ENCODE measurements around the gene IL31RA.

IL31RA gene

DNA sequence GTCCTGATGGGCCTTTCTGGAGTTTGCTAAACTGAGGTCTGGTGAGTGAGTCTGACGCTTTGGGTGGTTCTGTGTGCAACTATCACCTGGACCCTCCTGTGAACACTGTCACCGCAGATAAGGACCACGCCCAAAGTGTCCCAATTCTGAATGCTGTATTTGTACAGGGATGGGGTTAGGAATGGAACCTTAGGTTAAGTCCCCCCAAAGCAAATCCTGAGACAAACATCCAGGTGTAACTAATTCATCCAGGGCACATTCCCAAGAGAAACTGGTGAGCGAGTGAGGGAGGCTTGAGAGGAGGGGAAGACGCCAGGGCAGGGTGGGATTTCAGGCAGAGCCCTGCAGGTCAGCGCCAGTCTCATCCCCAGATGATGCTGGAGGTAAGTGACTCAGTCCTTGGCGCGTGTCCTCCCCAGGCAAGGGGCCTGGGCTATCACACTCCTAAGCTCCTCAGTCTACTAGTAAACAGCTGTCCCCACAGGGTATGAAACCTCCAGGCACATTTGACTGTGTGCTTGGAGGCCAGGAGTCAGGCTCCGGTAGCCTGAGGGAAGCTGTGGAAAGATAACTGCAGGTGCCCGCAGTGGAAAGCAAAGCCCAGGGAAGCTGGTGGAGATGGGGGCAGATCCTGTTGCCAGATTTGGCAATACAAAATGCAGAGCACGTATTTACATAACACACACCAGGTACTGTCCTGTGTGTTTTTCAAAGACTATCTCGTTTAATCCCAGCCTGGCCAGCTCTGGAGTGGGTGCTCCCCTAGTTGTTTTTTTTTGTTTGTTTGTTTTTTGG lies 76.9 kb downstream of the IL31RA start:
- Histone ChIP-seq H3K27ac (ENCODE audit: low read depth, low read length) (no peak overlapping the region), H3K4me3 (ENCODE audit: insufficient read depth, low read length, poor library complexity, severe bottlenecking) (no peak overlapping the region), H3K79me2 (ENCODE audit: insufficient read depth, low read length) (no peaks in the 10 kb centered on the region), H3K4me2 (ENCODE audit: low read depth, low read length, poor library complexity, severe bottlenecking) (no peak overlapping the region), H3K27me3 (ENCODE audit: low read length) (no peaks in the 10 kb centered on the region), H3F3A (ENCODE audit: insufficient read depth) (no peaks in the 10 kb centered on the region), H3K9me3 (ENCODE audit: insufficient read depth, low read length) (no peaks in the 10 kb centered on the region), H2AFZ (ENCODE audit: low read depth, low read length, severe bottlenecking) (no peak overlapping the region), H3K9me2 (replicated peaks; ENCODE audit: insufficient read depth, low read length) (no peaks in the 10 kb centered on the region), H4K20me1 (ENCODE audit: low read depth, low read length) (no peaks in the 10 kb centered on the region), H3K36me3 (ENCODE audit: low read length) (no peaks in the 10 kb centered on the region), H3K9ac (ENCODE audit: low read length) (no peak overlapping the region)
- no peak for TF ChIP-seq EZH2phosphoT487 (conservative IDR thresholded peaks at IDR 0.05; ENCODE audit: low read length)
- TF ChIP-seq CTCF (IDR thresholded peaks at IDR 0.05; ENCODE audit: insufficient read depth, low read length, poor library complexity, severe bottlenecking), result no peak

DNA sequence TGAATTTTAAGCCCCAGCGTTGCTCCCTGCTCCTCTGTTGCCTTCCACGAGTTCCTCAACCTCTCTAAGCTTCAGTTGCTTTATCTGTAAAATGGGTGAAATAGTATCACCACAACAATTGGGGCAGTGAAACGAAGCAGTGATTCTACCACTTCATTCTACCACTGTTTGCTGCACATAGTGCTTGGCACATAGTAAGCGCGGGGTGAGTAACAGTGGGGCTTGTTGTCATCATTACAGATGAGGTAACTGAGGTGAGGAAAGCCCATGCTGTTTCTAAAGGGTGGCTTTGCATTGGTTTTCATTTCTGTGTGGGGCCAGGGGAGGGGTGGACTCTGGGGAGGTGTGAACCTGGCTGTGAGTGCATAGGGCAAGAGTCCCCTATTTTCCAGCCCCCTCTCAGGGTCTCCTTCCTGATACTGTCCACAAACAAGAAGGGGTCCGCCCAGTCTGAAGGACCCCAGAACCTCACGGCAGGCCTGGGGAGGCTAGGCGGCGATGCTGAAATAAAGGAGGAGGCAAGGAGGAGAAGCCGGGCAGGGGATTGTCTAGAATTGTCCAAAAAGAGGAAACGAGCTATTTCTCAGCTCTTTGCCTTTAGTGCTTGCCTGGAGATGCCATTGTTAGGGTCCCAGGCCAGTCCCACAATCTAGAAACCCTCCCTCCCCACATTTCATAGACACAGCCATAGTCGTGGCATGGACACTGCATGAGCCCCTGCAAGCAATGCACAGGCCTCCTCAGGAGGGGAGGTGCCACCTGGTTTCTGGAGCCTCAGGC lies 78.1 kb downstream of the IL31RA start:
- TF ChIP-seq EZH2phosphoT487 (conservative IDR thresholded peaks at IDR 0.05; ENCODE audit: low read length), result no peak
- TF ChIP-seq CTCF (IDR thresholded peaks at IDR 0.05; ENCODE audit: insufficient read depth, low read length, poor library complexity, severe bottlenecking), result no peak
- no peak overlapping the region for H3K9ac ChIP-seq (ENCODE audit: low read length)
- H3F3A ChIP-seq (ENCODE audit: insufficient read depth), result no peaks in the 10 kb centered on the region
- H3K4me3 ChIP-seq (ENCODE audit: insufficient read depth, low read length, poor library complexity, severe bottlenecking), result no peak overlapping the region
- no peaks in the 10 kb centered on the region for H3K79me2 ChIP-seq (ENCODE audit: insufficient read depth, low read length)
- H3K9me3 ChIP-seq (ENCODE audit: insufficient read depth, low read length), result no peaks in the 10 kb centered on the region
- H3K27me3 ChIP-seq (ENCODE audit: low read length), result no peaks in the 10 kb centered on the region
- H2AFZ ChIP-seq (ENCODE audit: low read depth, low read length, severe bottlenecking), result no peak overlapping the region
- H3K9me2 ChIP-seq (replicated peaks; ENCODE audit: insufficient read depth, low read length), result no peaks in the 10 kb centered on the region
- H3K4me2 ChIP-seq (ENCODE audit: low read depth, low read length, poor library complexity, severe bottlenecking), result no peak overlapping the region
- H4K20me1 ChIP-seq (ENCODE audit: low read depth, low read length), result no peaks in the 10 kb centered on the region
- no peaks in the 10 kb centered on the region for H3K36me3 ChIP-seq (ENCODE audit: low read length)
- H3K27ac ChIP-seq (ENCODE audit: low read depth, low read length), result no peak overlapping the region

- Histone ChIP-seq H3K27me3 (ENCODE audit: low read length) (no peaks in the 10 kb centered on the region), H2AFZ (ENCODE audit: low read depth, low read length, severe bottlenecking) (no peak overlapping the region), H3K9ac (ENCODE audit: low read length) (no peak overlapping the region), H3K36me3 (ENCODE audit: low read length) (no peaks in the 10 kb centered on the region), H3K79me2 (ENCODE audit: insufficient read depth, low read length) (no peaks in the 10 kb centered on the region), H3K4me3 (ENCODE audit: insufficient read depth, low read length, poor library complexity, severe bottlenecking) (no peak overlapping the region), H3K27ac (ENCODE audit: low read depth, low read length) (no peak overlapping the region), H4K20me1 (ENCODE audit: low read depth, low read length) (no peaks in the 10 kb centered on the region), H3F3A (ENCODE audit: insufficient read depth) (no peaks in the 10 kb centered on the region), H3K9me2 (replicated peaks; ENCODE audit: insufficient read depth, low read length) (no peaks in the 10 kb centered on the region), H3K9me3 (ENCODE audit: insufficient read depth, low read length) (no peaks in the 10 kb centered on the region), H3K4me2 (ENCODE audit: low read depth, low read length, poor library complexity, severe bottlenecking) (no peak overlapping the region)
- TF ChIP-seq EZH2phosphoT487 (conservative IDR thresholded peaks at IDR 0.05; ENCODE audit: low read length) (no peak), CTCF (IDR thresholded peaks at IDR 0.05; ENCODE audit: insufficient read depth, low read length, poor library complexity, severe bottlenecking) (no peak)
Measured at GRCh38 chr5:55932700-55933099, 81.5 kb downstream of the IL31RA start.

All from SU-DHL-6 (cell line).